Measurements from ENCODE around the gene PRKG1.

- TF ChIP-seq CTCF (IDR thresholded peaks at IDR 0.05; ENCODE audit: low read depth, low read length, poor library complexity, severe bottlenecking) (no peak), EZH2phosphoT487 (IDR thresholded peaks at IDR 0.05; ENCODE audit: borderline replicate concordance, low read length) (no peak)
Observed at GRCh38 chr10:52191049-52191448, 1116.8 kb downstream of the PRKG1 start.
